K562 (cell line): ENCODE data around the gene MRPL38. TPM values are rescaled to one million over a fixed set of nuclear protein-coding genes. Genes with fewer than 3 reads are reported as not detected.

Source experiments
- ATAC-seq: fragments of 200-7000 bp; cut with Tn5 transposase; 3 replicates; pipeline ENCODE4 v1.9.1; 2020; ENCODE audit warnings: moderate library complexity
- BruUV-seq: library from RNA; stranded (reverse); fragments of 400-500 nt; replicated peaks from 2 replicates; lab custom pipeline; 2021; lab: Mats Ljungman, UMichigan
- CTCF ChIA-PET: fragments of 300-600 bp; formaldehyde crosslinking; extraction: SDS; loops from one replicate; lab custom pipeline; 2021; ENCODE audit warnings: low intra/inter-chr PET ratio; lab: Yijun Ruan, JAX
- POLR2A ChIA-PET: fragments of 300-600, 350-650 bp; sonication (Branson Sonifier 250); formaldehyde crosslinking; extraction: SDS; loops from one replicate; lab custom pipeline; 2021; ENCODE audit warnings: antibody characterized with exemption, inconsistent platforms; lab: Yijun Ruan, JAX
- DNase-seq, 4 experiments: peaks; one replicate each; pipeline versions ENCODE4 v3.0.0 to v3.0.0-alpha.2; 2011 to 2018; ENCODE audit warnings: low spot score in 3 of 4, mixed read lengths in 3 of 4; ENCODE audit errors: extremely low read depth in 1 of 4
- FAIRE-seq: peaks from 2 replicates; lab custom pipeline; 2011; peaks lifted over from hg19 to GRCh38; lab: Jason Lieb, UNC
- H2AFZ ChIP-seq: 2 replicates; pipeline ENCODE4 v1.6.0; 2011; ENCODE audit warnings: low read depth, low read length, control low read depth, inconsistent platforms
- H3K27ac ChIP-seq: fragments of 200-600 bp; 3 replicates; pipeline ENCODE4 v1.8.0; 2011; ENCODE audit warnings: low read depth, mild to moderate bottlenecking, control low read depth, inconsistent platforms, low read length, moderate library complexity, mixed read lengths; ENCODE audit errors: extremely low read depth
- H3K27me3 ChIP-seq, 2 experiments: fragments of 300-600 bp in 1 of 2; 2 replicates in 1 of 2; 3 replicates in 1 of 2; pipeline versions ENCODE4 v1.6.0 to v1.8.0; 2011; ENCODE audit warnings: inconsistent platforms in 2 of 2, low read length in 2 of 2, mild to moderate bottlenecking in 1 of 2, mixed read lengths in 1 of 2, moderate library complexity in 1 of 2; ENCODE audit not compliant: control insufficient read depth in 2 of 2, insufficient read depth in 2 of 2
- H3K36me3 ChIP-seq: fragments of 300-600 bp; 3 replicates; pipeline ENCODE4 v1.8.0; 2011; ENCODE audit warnings: mild to moderate bottlenecking, low read length, inconsistent platforms; ENCODE audit not compliant: control insufficient read depth, insufficient read depth
- H3K4me1 ChIP-seq, 2 experiments: fragments of 200-600 bp in 1 of 2; replicated peaks in 1 of 2; 2 replicates in 1 of 2; 3 replicates in 1 of 2; pipeline versions ENCODE4 v1.5.1 to v1.8.0; 2011; ENCODE audit warnings: inconsistent platforms in 2 of 2, low read length in 2 of 2, mild to moderate bottlenecking in 1 of 2, mixed read lengths in 1 of 2, moderate library complexity in 1 of 2; ENCODE audit not compliant: control insufficient read depth in 2 of 2, insufficient read depth in 2 of 2
- H3K4me2 ChIP-seq: 2 replicates; pipeline ENCODE4 v1.6.1; 2011; ENCODE audit warnings: low read length, control low read depth, inconsistent platforms, mixed read lengths; ENCODE audit not compliant: insufficient read depth
- H3K4me3 ChIP-seq: fragments of 200-600 bp; sonication (generic), shearing (Covaris generic); 2 replicates; pipeline ENCODE4 v1.5.1; 2016; ENCODE audit warnings: control low read depth, inconsistent platforms
- H3K79me2 ChIP-seq: fragments of 200-600 bp; 3 replicates; pipeline ENCODE4 v1.8.0; 2011; ENCODE audit warnings: low read length, inconsistent platforms; ENCODE audit not compliant: control insufficient read depth, insufficient read depth
- H3K9ac ChIP-seq, 2 experiments: 2 replicates each; pipeline versions ENCODE4 v1.6.0 to v1.6.1; 2011; ENCODE audit warnings: low read depth in 2 of 2, low read length in 2 of 2, control low read depth in 1 of 2, inconsistent platforms in 1 of 2, mild to moderate bottlenecking in 1 of 2, mixed read lengths in 1 of 2; ENCODE audit not compliant: insufficient read depth in 1 of 2
- H3K9me1 ChIP-seq: one replicate; pipeline ENCODE4 v1.6.0; 2011; ENCODE audit warnings: inconsistent platforms, mild to moderate bottlenecking, low read length, moderate library complexity; ENCODE audit not compliant: control insufficient read depth, insufficient read depth
- H3K9me3 ChIP-seq: replicated peaks from 2 replicates; pipeline ENCODE4 v1.5.1; 2011; ENCODE audit warnings: low read depth, low read length, inconsistent platforms; ENCODE audit not compliant: control insufficient read depth, insufficient read depth
- H4K20me1 ChIP-seq: replicated peaks from 2 replicates; pipeline ENCODE4 v1.6.1; 2011; ENCODE audit warnings: low read length, inconsistent platforms, mixed read lengths; ENCODE audit not compliant: control insufficient read depth, insufficient read depth
- BCL6 ChIP-seq: fragments of 250-450 bp; sonication (Bioruptor Pico); IDR thresholded peaks from 2 replicates; pipeline ENCODE4 v1.4.0; 2020
- E2F6 ChIP-seq, 2 experiments: IDR thresholded peaks; 2 replicates each; pipeline ENCODE4 v1.6.1; 2011; ENCODE audit warnings: borderline replicate concordance in 1 of 2, control low read depth in 1 of 2, low read depth in 1 of 2, low read length in 1 of 2, mild to moderate bottlenecking in 1 of 2, mixed read lengths in 1 of 2, moderate library complexity in 1 of 2; ENCODE audit not compliant: insufficient read depth in 1 of 2, insufficient read length in 1 of 2, poor library complexity in 1 of 2, severe bottlenecking in 1 of 2; ENCODE audit errors: extremely low read depth in 1 of 2
- FOXP1 ChIP-seq: sonication (generic); formaldehyde crosslinking; IDR thresholded peaks from 2 replicates; pipeline ENCODE4 v1.8.0; 2022; ENCODE audit warnings: mild to moderate bottlenecking, missing genetic modification reagents
- HNRNPUL1 ChIP-seq: fragments of 200-400 bp; formaldehyde crosslinking; IDR thresholded peaks from 2 replicates; pipeline ENCODE4 v1.6.1; 2017; ENCODE audit warnings: low read length
- MCM2 ChIP-seq: fragments of 450-650 bp; IDR thresholded peaks from 2 replicates; pipeline ENCODE4 v1.6.1; 2017; ENCODE audit warnings: low read depth, mild to moderate bottlenecking
- TOE1 ChIP-seq, 2 experiments: fragments of 450-650 bp in 1 of 2; sonication (generic) in 1 of 2; formaldehyde crosslinking in 1 of 2; IDR thresholded peaks; 2 replicates each; pipeline versions ENCODE4 v1.7.1 to v1.8.0; 2016 to 2022; ENCODE audit warnings: borderline replicate concordance in 2 of 2, mild to moderate bottlenecking in 2 of 2, antibody characterized with exemption in 1 of 2, inconsistent platforms in 1 of 2, low read depth in 1 of 2, missing genetic modification reagents in 1 of 2, moderate library complexity in 1 of 2
- ZBTB17 ChIP-seq: fragments of 450-650 bp; formaldehyde crosslinking; IDR thresholded peaks from 2 replicates; pipeline ENCODE4 v1.4.0; 2020; ENCODE audit warnings: mild to moderate bottlenecking
- WGBS: fragments of 100-300 bp; shearing (Covaris generic); methylation state at CpG from one replicate; pipeline ENCODE4 v1.1.6; 2016; ENCODE audit warnings: low coverage, mixed read lengths; ENCODE audit not compliant: insufficient coverage; ENCODE audit errors: missing lambda C conversion rate; 5-methylcytosine and 5-hydroxymethylcytosine counted together
- in situ Hi-C: fragments of 300-500 bp; cut with MboI; formaldehyde crosslinking; loops from 4 replicates; pipeline ENCODE4 v1.15.0; 2018; ENCODE audit warnings: inconsistent platforms, mixed read lengths
- intact Hi-C: fragments of 100-400 bp; cut with micrococcal nuclease; formaldehyde crosslinking; loops from 2 replicates; pipeline ENCODE4 v1.14.2; 2022
- polyA plus RNA-seq, 8 experiments: library from polyadenylated mRNA; depleted of rRNA in 4 of 8; stranded (reverse) in 5 of 8; unstranded in 3 of 8; fragments of >200 nt; fragmentation: Nextera tagmentation in 2 of 8; fragmentation: Illumina TruSeq in 1 of 8; extraction: Ambion mirVana in 2 of 8; extraction: Trizol in 1 of 8; gene quantifications; 2 replicates each; pipeline versions ENCODE4 v1.2.1 to v1.2.3, GENCODE V29; 2011 to 2014; ENCODE audit warnings: inconsistent platforms in 1 of 8, missing spikeins in 1 of 8
- total RNA-seq, 7 experiments: library from RNA; depleted of rRNA in 6 of 7; stranded (reverse); fragments of >200 nt in 6 of 7; fragmentation: Illumina TruSeq in 2 of 7; extraction: Trizol in 2 of 7; gene quantifications; 2 replicates each; pipeline versions ENCODE4 v1.2.1 to v1.2.3, GENCODE V29; 2011 to 2021; ENCODE audit warnings: low replicate concordance in 1 of 7
- TF ChIP-seq, protein P1 (sequence below), 2 experiments: fragments of 450-650 bp; IDR thresholded peaks; 2 replicates each; pipeline ENCODE4 v1.6.1; 2016; ENCODE audit warnings: mild to moderate bottlenecking in 2 of 2, borderline replicate concordance in 1 of 2, low read depth in 1 of 2, moderate library complexity in 1 of 2
- TF ChIP-seq, protein P2 (sequence below): sonication (generic); formaldehyde crosslinking; IDR thresholded peaks from 2 replicates; pipeline ENCODE4 v1.8.1; 2023; ENCODE audit warnings: mild to moderate bottlenecking, missing genetic modification reagents

MRPL38 gene
- total and polyA plus RNA-seq, 9 of the 15 experiments (the other 6 are each of a cell fraction or from before 2014, with no cell fraction given): 4.5 to 154 (median 48.5) TPM

DNA sequence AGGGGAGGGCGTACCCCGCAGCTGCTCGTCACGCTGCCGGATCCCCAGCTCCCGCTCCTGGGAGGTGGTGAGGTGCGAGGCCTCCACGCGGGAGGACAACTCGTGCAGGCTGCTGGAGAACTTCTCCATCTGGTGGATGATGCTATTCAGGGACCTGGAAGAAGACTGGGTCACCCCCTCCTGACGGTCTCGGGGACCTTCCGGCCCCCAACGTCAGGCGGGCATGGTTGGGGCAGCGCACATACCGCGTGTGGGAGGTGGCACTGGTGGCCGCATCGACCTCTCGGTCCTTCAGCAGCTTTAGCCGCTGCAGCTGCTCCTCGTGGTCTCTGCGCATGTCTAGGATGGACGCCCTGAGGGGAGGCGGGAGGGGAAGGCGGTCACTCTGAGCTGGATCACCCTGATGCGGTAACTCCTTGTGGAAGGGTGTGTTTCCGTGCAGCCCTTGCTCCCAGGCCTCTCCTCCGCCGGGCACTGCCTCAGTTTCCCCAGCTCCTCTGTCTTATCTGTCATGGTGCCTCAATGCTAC, 13.3 kb upstream of the MRPL38 start:
- Histone ChIP-seq H2AFZ (no peak overlapping the region), H3K36me3 (0 out of 3 replicates have a peak, but pooled peaks cover 3% of the 10 kb centered on the region), H3K9ac (no peak overlapping the region), H3K4me2 (no peak overlapping the region), H4K20me1 (no peaks in the 10 kb centered on the region), H3K79me2 (no peaks in the 10 kb centered on the region), H3K27ac (no peak overlapping the region), H3K27me3 (no peaks in the 10 kb centered on the region), H3K9me3 (no peaks in the 10 kb centered on the region), H3K4me3 (no peak overlapping the region), H3K4me1 (peaks cover 0 to 48% of the 10 kb centered on the region in 2 experiments; a peak in 2 of 5 replicates), H3K9me1 (no peaks in the 10 kb centered on the region)
- ATAC-seq (no peak), FAIRE-seq (no peak), DNase-seq (no peak)
- POLR2A ChIA-PET: interaction anchor here (0.7 to 1.1 kb wide), 4 partner anchors 9 to 262 kb away, joined by 3 to 5 read pairs (median 4); no protein-coding TSS in a partner anchor
- intact Hi-C loops (no loop called here), in situ Hi-C loops (no loop called here)
- no TSS peak for BruUV-seq
- 82% methylated on average over 21 of the region's 31 CpGs for WGBS
- CTCF ChIA-PET: no interaction called here
- no peak for TF ChIP-seq HNRNPUL1
- TF ChIP-seq E2F6 (IDR thresholded peaks at IDR 0.05; ENCODE audit: borderline replicate concordance in 1 of 2, extremely low read depth in 1 of 2, insufficient read depth in 1 of 2, insufficient read length in 1 of 2, low read depth in 1 of 2, low read length in 1 of 2, poor library complexity in 1 of 2, severe bottlenecking in 1 of 2): peak in 1 of 2 experiments; percentile 45
- no peak for TF ChIP-seq TOE1 (IDR thresholded peaks at IDR 0.05; ENCODE audit: borderline replicate concordance)
- no peak for TF ChIP-seq TOE1 (CRISPR knock-in tag; IDR thresholded peaks at IDR 0.05; ENCODE audit: borderline replicate concordance, low read depth)
- TF ChIP-seq, protein P1, sequence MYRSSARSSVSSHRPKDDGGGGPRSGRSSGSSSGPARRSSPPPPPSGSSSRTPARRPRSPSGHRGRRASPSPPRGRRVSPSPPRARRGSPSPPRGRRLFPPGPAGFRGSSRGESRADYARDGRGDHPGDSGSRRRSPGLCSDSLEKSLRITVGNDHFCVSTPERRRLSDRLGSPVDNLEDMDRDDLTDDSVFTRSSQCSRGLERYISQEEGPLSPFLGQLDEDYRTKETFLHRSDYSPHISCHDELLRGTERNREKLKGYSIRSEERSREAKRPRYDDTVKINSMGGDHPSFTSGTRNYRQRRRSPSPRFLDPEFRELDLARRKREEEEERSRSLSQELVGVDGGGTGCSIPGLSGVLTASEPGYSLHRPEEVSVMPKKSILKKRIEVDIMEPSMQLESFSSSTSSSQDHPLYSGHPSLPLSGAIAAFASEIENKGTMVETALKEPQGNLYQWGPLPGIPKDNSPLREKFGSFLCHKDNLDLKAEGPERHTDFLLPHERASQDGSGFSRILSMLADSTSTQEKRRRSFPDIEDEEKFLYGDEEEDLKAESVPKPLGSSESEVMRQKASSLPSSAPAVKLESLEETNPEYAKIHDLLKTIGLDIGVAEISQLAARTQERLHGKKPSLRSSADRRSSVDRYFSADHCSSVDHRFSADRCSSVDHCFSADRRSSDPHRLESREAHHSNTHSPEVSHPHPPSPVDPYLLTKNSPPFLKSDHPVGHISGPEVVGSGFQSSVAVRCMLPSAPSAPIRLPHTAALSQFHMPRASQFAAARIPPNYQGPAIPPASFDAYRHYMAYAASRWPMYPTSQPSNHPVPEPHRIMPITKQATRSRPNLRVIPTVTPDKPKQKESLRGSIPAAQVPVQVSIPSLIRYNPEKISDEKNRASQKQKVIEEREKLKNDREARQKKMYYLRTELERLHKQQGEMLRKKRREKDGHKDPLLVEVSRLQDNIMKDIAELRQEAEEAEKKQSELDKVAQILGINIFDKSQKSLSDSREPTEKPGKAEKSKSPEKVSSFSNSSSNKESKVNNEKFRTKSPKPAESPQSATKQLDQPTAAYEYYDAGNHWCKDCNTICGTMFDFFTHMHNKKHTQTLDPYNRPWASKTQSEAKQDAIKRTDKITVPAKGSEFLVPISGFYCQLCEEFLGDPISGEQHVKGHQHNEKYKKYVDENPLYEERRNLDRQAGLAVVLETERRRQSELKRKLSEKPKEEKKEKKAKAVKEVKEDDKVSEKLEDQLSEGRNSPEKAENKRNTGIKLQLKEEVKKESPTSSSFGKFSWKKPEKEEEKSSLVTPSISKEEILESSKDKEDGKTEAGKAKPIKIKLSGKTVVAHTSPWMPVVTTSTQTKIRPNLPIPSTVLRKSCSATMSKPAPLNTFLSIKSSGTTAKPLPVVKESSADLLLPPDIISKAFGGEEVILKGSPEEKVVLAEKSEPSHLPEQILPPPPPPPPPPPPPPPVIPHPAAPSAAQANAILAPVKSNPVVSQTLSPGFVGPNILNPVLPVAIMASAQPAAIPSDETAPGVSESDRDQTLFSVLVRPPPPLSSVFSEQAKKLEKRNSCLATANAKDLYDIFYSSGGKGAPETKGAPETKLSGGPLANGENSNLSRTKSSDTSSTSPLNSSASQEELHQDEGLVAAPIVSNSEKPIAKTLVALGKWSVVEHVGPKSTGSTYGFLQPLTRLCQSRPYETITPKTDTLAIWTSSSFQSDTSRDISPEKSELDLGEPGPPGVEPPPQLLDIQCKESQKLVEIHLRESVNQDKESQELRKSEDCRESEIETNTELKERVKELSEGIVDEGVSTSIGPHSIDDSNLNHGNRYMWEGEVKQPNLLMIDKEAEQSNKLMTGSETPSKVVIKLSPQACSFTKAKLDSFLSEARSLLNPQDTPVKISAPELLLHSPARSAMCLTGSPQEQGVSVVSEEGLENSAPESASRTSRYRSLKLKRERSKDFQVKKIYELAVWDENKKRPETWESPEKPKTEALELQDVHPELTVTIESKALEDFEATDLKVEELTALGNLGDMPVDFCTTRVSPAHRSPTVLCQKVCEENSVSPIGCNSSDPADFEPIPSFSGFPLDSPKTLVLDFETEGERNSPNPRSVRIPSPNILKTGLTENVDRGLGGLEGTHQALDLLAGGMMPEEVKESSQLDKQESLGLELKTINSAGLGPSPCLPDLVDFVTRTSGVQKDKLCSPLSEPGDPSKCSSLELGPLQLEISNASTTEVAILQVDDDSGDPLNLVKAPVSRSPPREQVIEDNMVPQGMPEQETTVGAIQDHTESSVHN (IDR thresholded peaks at IDR 0.05; ENCODE audit: borderline replicate concordance in 1 of 2, low read depth in 1 of 2): no peak
- TF ChIP-seq MCM2: no peak
- TF ChIP-seq, protein P2, sequence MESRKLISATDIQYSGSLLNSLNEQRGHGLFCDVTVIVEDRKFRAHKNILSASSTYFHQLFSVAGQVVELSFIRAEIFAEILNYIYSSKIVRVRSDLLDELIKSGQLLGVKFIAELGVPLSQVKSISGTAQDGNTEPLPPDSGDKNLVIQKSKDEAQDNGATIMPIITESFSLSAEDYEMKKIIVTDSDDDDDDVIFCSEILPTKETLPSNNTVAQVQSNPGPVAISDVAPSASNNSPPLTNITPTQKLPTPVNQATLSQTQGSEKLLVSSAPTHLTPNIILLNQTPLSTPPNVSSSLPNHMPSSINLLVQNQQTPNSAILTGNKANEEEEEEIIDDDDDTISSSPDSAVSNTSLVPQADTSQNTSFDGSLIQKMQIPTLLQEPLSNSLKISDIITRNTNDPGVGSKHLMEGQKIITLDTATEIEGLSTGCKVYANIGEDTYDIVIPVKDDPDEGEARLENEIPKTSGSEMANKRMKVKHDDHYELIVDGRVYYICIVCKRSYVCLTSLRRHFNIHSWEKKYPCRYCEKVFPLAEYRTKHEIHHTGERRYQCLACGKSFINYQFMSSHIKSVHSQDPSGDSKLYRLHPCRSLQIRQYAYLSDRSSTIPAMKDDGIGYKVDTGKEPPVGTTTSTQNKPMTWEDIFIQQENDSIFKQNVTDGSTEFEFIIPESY: peak; percentile 62; the same call in 1 of the 2 replicates
- TF ChIP-seq FOXP1: no peak
- no peak for TF ChIP-seq BCL6 (CRISPR knock-in tag)
- TF ChIP-seq ZBTB17 (CRISPR knock-in tag): no peak
